ENCODE data around the gene FAM163B.
A peak's percentile ranks its signal among the peaks of the same experiment; 100 is the strongest.

Gene FAM163B

DNA sequence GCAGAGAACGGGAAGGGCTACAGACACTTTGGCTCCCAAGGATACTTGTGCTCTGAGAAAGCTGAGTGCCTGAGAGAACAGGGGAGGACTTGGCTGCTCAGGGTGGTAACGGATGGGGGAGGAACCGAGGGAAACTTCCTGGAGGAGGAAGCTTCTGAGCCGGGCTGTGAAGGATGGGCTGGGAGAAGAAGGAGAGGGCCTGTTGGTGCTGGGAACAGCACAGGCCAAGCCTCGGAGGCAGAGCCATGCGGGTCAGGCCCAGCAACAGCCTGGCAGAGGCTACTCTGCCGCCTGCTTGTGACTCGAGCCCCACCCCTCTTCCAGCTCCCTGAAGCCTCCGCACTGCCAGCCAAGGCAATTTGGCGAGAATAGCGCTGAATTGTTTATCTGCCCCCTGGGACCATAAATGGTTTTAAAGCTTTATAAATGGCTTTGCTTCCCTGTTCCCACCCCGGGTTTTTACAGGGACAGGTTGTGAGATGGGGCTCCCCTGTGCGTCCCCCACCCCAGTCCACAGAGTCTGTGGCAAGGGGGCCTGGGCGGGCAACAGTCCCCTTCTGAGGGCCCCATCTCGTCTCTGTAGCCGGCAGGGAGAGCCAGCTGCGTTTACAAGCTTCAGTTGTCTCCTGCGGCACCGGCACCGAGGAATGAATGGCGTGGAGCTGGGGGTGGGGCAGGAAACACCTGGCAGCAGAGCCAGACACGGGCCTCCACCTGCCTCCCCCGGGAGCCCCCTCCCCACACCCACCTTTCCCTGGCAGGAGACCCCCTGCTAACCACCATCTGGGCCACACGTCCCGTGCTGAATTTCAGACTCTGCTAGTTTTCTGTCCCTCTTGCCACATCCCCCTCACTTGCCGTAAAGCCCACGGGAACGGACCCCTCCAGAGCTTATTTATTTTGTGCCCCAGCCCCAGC, 24.4 kb downstream of the FAM163B start:
- TF ChIP-seq EZH2 (optimal IDR thresholded peaks at IDR 0.05; ENCODE audit: low read depth, low read length): no peak
- TF ChIP-seq, protein P1, sequence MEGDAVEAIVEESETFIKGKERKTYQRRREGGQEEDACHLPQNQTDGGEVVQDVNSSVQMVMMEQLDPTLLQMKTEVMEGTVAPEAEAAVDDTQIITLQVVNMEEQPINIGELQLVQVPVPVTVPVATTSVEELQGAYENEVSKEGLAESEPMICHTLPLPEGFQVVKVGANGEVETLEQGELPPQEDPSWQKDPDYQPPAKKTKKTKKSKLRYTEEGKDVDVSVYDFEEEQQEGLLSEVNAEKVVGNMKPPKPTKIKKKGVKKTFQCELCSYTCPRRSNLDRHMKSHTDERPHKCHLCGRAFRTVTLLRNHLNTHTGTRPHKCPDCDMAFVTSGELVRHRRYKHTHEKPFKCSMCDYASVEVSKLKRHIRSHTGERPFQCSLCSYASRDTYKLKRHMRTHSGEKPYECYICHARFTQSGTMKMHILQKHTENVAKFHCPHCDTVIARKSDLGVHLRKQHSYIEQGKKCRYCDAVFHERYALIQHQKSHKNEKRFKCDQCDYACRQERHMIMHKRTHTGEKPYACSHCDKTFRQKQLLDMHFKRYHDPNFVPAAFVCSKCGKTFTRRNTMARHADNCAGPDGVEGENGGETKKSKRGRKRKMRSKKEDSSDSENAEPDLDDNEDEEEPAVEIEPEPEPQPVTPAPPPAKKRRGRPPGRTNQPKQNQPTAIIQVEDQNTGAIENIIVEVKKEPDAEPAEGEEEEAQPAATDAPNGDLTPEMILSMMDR (IDR thresholded peaks at IDR 0.05; ENCODE audit: low read length): no peak
- TF ChIP-seq EZH2phosphoT487 (IDR thresholded peaks at IDR 0.05; ENCODE audit: low read length): no peak
- no peaks in the 10 kb centered on the region for H3F3A ChIP-seq (ENCODE audit: insufficient read depth, low read length)
- no peaks in the 10 kb centered on the region for H3K36me3 ChIP-seq (replicated peaks; ENCODE audit: insufficient read depth, low read length)
- H3K4me2 ChIP-seq (ENCODE audit: low read depth, low read length): peak overlapping the region; percentile 6; the same call in 1 of the 2 replicates
- H3K27me3 ChIP-seq (replicated peaks; ENCODE audit: insufficient read depth, low read length): peaks cover 90% of the 10 kb centered on the region
- H3K4me1 ChIP-seq (ENCODE audit: low read length): no peaks in the 10 kb centered on the region
- H3K9ac ChIP-seq (ENCODE audit: low read length): no peak overlapping the region
- no peaks in the 10 kb centered on the region for H3K9me3 ChIP-seq (replicated peaks; ENCODE audit: insufficient read depth, low read length)
- H3K79me2 ChIP-seq (ENCODE audit: low read length): no peaks in the 10 kb centered on the region
- no peak overlapping the region for H2AFZ ChIP-seq (ENCODE audit: low read length)
- no peak overlapping the region for H3K4me3 ChIP-seq (ENCODE audit: low read length)
- no peak overlapping the region for H3K27ac ChIP-seq (ENCODE audit: low read length)
- H4K20me1 ChIP-seq (ENCODE audit: insufficient read depth, low read length): no peaks in the 10 kb centered on the region
- H3K9me2 ChIP-seq (replicated peaks; ENCODE audit: insufficient read depth, low read length): no peaks in the 10 kb centered on the region
- no peak for DNase-seq

DNA sequence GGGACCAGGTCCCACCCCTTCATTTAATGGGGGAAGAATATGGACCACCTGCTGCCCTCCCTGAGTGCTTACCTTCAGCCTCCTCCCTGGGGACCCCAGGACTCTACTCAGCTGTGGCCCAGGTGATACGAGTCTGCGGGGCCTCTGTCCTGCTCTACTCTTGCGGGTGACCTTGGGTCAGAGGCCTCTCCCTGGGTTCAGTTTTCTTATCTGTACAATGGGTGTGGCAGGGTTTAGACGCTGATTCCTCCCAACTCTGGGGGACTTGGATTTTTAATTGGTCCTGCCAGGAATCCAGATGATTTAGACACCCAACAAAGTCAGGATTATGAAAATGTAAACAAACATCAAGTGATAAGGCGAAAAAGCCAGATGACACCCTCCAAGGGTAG, 25.0 kb downstream of the FAM163B start:
- Histone ChIP-seq H3K4me1 (ENCODE audit: low read length) (no peaks in the 10 kb centered on the region), H3K27me3 (replicated peaks; ENCODE audit: insufficient read depth, low read length) (peaks cover 92% of the 10 kb centered on the region), H3K9me3 (replicated peaks; ENCODE audit: insufficient read depth, low read length) (no peaks in the 10 kb centered on the region), H3K4me3 (ENCODE audit: low read length) (no peak overlapping the region), H3F3A (ENCODE audit: insufficient read depth, low read length) (no peaks in the 10 kb centered on the region), H3K4me2 (ENCODE audit: low read depth, low read length) (no peak overlapping the region), H3K36me3 (replicated peaks; ENCODE audit: insufficient read depth, low read length) (no peaks in the 10 kb centered on the region), H4K20me1 (ENCODE audit: insufficient read depth, low read length) (no peaks in the 10 kb centered on the region), H3K9me2 (replicated peaks; ENCODE audit: insufficient read depth, low read length) (no peaks in the 10 kb centered on the region), H3K9ac (ENCODE audit: low read length) (no peak overlapping the region), H3K79me2 (ENCODE audit: low read length) (no peaks in the 10 kb centered on the region), H3K27ac (ENCODE audit: low read length) (no peak overlapping the region), H2AFZ (ENCODE audit: low read length) (no peak overlapping the region)
- DNase-seq: no peak
- TF ChIP-seq EZH2phosphoT487 (IDR thresholded peaks at IDR 0.05; ENCODE audit: low read length): no peak

DNA sequence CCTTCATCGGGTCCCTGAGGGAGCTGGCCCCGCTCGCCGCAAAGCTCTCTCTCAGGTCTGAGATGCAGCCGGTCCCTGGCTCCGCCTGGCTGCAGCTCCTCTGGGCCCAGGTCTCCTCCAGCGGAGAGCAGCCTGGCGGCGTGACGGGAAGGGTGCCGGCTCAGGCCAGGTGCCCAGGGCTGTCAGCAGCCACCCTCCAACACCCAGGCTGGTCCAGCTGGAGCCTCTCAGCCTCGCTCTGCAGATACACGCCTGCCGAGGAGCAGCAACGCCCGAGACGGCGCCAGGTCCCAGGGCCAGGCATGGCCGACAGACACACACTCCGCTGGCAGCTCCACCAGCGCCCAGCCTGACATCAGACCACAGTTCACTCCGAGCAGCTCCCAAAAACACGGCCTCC, 25.6 kb downstream of the FAM163B start:
- no peak for DNase-seq
- no peak overlapping the region for H3K27ac ChIP-seq (ENCODE audit: low read length)
- H3K4me3 ChIP-seq (ENCODE audit: low read length): no peak overlapping the region

More for the DNA sequence above, 25.6 kb downstream of the FAM163B start:
- H2AFZ ChIP-seq (ENCODE audit: low read length): no peak overlapping the region
- H3K9me2 ChIP-seq (replicated peaks; ENCODE audit: insufficient read depth, low read length): no peaks in the 10 kb centered on the region
- no peaks in the 10 kb centered on the region for H3F3A ChIP-seq (ENCODE audit: insufficient read depth, low read length)
- no peaks in the 10 kb centered on the region for H3K79me2 ChIP-seq (ENCODE audit: low read length)
- no peak overlapping the region for H3K4me2 ChIP-seq (ENCODE audit: low read depth, low read length)
- H3K36me3 ChIP-seq (replicated peaks; ENCODE audit: insufficient read depth, low read length): no peaks in the 10 kb centered on the region
- no peaks in the 10 kb centered on the region for H3K4me1 ChIP-seq (ENCODE audit: low read length)
- H3K9me3 ChIP-seq (replicated peaks; ENCODE audit: insufficient read depth, low read length): no peaks in the 10 kb centered on the region
- no peak for TF ChIP-seq EZH2 (optimal IDR thresholded peaks at IDR 0.05; ENCODE audit: low read depth, low read length)
- TF ChIP-seq EZH2phosphoT487 (IDR thresholded peaks at IDR 0.05; ENCODE audit: low read length): no peak
- TF ChIP-seq, protein P1 (IDR thresholded peaks at IDR 0.05; ENCODE audit: low read length): no peak
- no peaks in the 10 kb centered on the region for H4K20me1 ChIP-seq (ENCODE audit: insufficient read depth, low read length)
- peaks cover 94% of the 10 kb centered on the region for H3K27me3 ChIP-seq (replicated peaks; ENCODE audit: insufficient read depth, low read length)
- no peak overlapping the region for H3K9ac ChIP-seq (ENCODE audit: low read length)

Data from MM.1S (cell line).